Measurements from ENCODE around the gene KCTD20. TPM values are rescaled to one million over a fixed set of nuclear protein-coding genes. Genes with fewer than 3 reads are reported as not detected.

The KCTD20 gene
- total and polyA plus RNA-seq, 2 of the 13 experiments (the other 11 are each of a cell fraction or from before 2014, with no cell fraction given), result 52.7 to 67.1 TPM

DNA sequence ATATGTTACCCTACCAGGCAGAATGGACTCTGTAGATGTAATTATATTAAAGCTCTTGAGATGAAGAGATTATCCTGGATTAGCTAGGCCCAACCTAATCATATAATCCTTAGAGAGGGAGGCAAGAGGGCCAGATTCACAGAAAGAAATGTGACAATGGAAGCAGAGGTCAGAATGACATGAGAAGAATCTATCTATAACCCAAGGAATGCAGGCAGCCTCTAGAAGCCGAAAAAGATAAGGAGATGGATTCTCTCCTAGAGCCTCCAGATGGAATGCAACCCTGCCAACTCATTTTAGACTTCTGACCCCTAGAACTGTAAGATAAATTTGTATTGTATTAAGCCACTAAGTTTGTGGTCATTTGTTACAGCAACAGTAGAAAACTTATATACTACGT is 12.4 kb upstream of the KCTD20 start:
- intact Hi-C loops (cut with micrococcal nuclease; ENCODE audit: unreplicated experiment), result no loop called here
- Histone ChIP-seq H4K20me1 (ENCODE audit: insufficient read depth, low read length) (no peaks in the 10 kb centered on the region), H3K4me1 (ENCODE audit: insufficient read depth, low read length) (peaks cover 35% of the 10 kb centered on the region), H3K4me3 (replicated peaks in 1 of 3; ENCODE audit: insufficient read depth in 1 of 3, low read depth in 2 of 3, low read length in 3 of 3) (no peak overlapping the region), H3K36me3 (replicated peaks in 1 of 2; ENCODE audit: control insufficient read depth in 1 of 2, insufficient read depth in 2 of 2, low read length in 2 of 2) (no peaks in the 10 kb centered on the region), H3K9me3 (ENCODE audit: low read length) (no peaks in the 10 kb centered on the region), H3K9ac (ENCODE audit: insufficient read depth, low read depth, low read length) (no peak overlapping the region), H3K27ac (ENCODE audit: extremely low read length, insufficient read depth, low read length) (no peak overlapping the region), H3K27me3 (ENCODE audit: control insufficient read depth in 1 of 2, insufficient read depth in 2 of 2, low read length in 2 of 2) (no peaks in the 10 kb centered on the region), H3K4me2 (ENCODE audit: low read depth, low read length) (no peak overlapping the region), H2AFZ (ENCODE audit: low read length) (no peak overlapping the region), H3K79me2 (ENCODE audit: insufficient read depth, low read length) (no peaks in the 10 kb centered on the region)
- WGBS (ENCODE audit: low lambda C conversion rate), result 11% methylated on average over 2 of the region's 2 CpGs
- ATAC-seq, result no peak
- in situ Hi-C loops (cut with HindIII; ENCODE audit: extremely low pct_ligation_motif_present, low pct_unique_long_range_greater_than_20kb), result no loop called here
- CTCF ChIA-PET (ENCODE audit: low intra/inter-chr PET ratio, low total read pairs), result no interaction called here
- no TSS peak for BruUV-seq (replicated peaks)
- POLR2A ChIA-PET, result no interaction called here
- FAIRE-seq, result no peak
- DNase-seq (ENCODE audit: low spot score), result no peak
- TF ChIP-seq ZNF768 (CRISPR knock-in tag; IDR thresholded peaks at IDR 0.05), result no peak
- TF ChIP-seq, protein P1, sequence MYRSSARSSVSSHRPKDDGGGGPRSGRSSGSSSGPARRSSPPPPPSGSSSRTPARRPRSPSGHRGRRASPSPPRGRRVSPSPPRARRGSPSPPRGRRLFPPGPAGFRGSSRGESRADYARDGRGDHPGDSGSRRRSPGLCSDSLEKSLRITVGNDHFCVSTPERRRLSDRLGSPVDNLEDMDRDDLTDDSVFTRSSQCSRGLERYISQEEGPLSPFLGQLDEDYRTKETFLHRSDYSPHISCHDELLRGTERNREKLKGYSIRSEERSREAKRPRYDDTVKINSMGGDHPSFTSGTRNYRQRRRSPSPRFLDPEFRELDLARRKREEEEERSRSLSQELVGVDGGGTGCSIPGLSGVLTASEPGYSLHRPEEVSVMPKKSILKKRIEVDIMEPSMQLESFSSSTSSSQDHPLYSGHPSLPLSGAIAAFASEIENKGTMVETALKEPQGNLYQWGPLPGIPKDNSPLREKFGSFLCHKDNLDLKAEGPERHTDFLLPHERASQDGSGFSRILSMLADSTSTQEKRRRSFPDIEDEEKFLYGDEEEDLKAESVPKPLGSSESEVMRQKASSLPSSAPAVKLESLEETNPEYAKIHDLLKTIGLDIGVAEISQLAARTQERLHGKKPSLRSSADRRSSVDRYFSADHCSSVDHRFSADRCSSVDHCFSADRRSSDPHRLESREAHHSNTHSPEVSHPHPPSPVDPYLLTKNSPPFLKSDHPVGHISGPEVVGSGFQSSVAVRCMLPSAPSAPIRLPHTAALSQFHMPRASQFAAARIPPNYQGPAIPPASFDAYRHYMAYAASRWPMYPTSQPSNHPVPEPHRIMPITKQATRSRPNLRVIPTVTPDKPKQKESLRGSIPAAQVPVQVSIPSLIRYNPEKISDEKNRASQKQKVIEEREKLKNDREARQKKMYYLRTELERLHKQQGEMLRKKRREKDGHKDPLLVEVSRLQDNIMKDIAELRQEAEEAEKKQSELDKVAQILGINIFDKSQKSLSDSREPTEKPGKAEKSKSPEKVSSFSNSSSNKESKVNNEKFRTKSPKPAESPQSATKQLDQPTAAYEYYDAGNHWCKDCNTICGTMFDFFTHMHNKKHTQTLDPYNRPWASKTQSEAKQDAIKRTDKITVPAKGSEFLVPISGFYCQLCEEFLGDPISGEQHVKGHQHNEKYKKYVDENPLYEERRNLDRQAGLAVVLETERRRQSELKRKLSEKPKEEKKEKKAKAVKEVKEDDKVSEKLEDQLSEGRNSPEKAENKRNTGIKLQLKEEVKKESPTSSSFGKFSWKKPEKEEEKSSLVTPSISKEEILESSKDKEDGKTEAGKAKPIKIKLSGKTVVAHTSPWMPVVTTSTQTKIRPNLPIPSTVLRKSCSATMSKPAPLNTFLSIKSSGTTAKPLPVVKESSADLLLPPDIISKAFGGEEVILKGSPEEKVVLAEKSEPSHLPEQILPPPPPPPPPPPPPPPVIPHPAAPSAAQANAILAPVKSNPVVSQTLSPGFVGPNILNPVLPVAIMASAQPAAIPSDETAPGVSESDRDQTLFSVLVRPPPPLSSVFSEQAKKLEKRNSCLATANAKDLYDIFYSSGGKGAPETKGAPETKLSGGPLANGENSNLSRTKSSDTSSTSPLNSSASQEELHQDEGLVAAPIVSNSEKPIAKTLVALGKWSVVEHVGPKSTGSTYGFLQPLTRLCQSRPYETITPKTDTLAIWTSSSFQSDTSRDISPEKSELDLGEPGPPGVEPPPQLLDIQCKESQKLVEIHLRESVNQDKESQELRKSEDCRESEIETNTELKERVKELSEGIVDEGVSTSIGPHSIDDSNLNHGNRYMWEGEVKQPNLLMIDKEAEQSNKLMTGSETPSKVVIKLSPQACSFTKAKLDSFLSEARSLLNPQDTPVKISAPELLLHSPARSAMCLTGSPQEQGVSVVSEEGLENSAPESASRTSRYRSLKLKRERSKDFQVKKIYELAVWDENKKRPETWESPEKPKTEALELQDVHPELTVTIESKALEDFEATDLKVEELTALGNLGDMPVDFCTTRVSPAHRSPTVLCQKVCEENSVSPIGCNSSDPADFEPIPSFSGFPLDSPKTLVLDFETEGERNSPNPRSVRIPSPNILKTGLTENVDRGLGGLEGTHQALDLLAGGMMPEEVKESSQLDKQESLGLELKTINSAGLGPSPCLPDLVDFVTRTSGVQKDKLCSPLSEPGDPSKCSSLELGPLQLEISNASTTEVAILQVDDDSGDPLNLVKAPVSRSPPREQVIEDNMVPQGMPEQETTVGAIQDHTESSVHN (CRISPR knock-in tag; IDR thresholded peaks at IDR 0.05), result no peak
- TF ChIP-seq MBNL3 (CRISPR knock-in tag; conservative IDR thresholded peaks at IDR 0.05), result no peak
- TF ChIP-seq CEBPB (IDR thresholded peaks at IDR 0.05; ENCODE audit: borderline replicate concordance, low read depth, low read length), result no peak
- TF ChIP-seq ZNF746 (CRISPR knock-in tag; IDR thresholded peaks at IDR 0.05), result no peak
- no peak for TF ChIP-seq WIZ (CRISPR knock-in tag; IDR thresholded peaks at IDR 0.05)
- TF ChIP-seq BRCA1 (CRISPR knock-in tag; IDR thresholded peaks at IDR 0.05), result no peak
- no peak for TF ChIP-seq HOXA7 (CRISPR knock-in tag; IDR thresholded peaks at IDR 0.05)
- TF ChIP-seq ZNF556 (CRISPR knock-in tag; IDR thresholded peaks at IDR 0.05; ENCODE audit: borderline replicate concordance), result no peak
- TF ChIP-seq, protein P2, sequence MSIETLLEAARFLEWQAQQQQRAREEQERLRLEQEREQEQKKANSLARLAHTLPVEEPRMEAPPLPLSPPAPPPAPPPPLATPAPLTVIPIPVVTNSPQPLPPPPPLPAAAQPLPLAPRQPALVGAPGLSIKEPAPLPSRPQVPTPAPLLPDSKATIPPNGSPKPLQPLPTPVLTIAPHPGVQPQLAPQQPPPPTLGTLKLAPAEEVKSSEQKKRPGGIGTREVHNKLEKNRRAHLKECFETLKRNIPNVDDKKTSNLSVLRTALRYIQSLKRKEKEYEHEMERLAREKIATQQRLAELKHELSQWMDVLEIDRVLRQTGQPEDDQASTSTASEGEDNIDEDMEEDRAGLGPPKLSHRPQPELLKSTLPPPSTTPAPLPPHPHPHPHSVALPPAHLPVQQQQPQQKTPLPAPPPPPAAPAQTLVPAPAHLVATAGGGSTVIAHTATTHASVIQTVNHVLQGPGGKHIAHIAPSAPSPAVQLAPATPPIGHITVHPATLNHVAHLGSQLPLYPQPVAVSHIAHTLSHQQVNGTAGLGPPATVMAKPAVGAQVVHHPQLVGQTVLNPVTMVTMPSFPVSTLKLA (IDR thresholded peaks at IDR 0.05), result no peak
- TF ChIP-seq CHD2 (IDR thresholded peaks at IDR 0.05; ENCODE audit: low read depth, low read length), result no peak
- TF ChIP-seq, protein P3, sequence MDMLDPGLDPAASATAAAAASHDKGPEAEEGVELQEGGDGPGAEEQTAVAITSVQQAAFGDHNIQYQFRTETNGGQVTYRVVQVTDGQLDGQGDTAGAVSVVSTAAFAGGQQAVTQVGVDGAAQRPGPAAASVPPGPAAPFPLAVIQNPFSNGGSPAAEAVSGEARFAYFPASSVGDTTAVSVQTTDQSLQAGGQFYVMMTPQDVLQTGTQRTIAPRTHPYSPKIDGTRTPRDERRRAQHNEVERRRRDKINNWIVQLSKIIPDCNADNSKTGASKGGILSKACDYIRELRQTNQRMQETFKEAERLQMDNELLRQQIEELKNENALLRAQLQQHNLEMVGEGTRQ (IDR thresholded peaks at IDR 0.05; ENCODE audit: low read depth, low read length), result no peak
- TF ChIP-seq, protein P3 (CRISPR knock-in tag; IDR thresholded peaks at IDR 0.05; ENCODE audit: borderline replicate concordance), result no peak
- no peak for TF ChIP-seq SMAD3 (CRISPR knock-in tag; IDR thresholded peaks at IDR 0.05)

Data from HepG2 (cell line).